DMS 273 (cell line): ENCODE results near the gene KRT32.

Experiments
- DNase-seq: peaks from one replicate; lab custom pipeline; 2025; ENCODE audit not compliant: unreplicated experiment; lab: John Stamatoyannopoulos, UW

Gene KRT32

GRCh38 chr17:41492771-41493170, 25.6 kb upstream of the KRT32 start:
- peak; percentile 67 for DNase-seq

GRCh38 chr17:41492351-41492750, 25.2 kb upstream of the KRT32 start:
- DNase-seq: no peak

GRCh38 chr17:41491476-41491875, 24.3 kb upstream of the KRT32 start:
- no peak for DNase-seq

DNA sequence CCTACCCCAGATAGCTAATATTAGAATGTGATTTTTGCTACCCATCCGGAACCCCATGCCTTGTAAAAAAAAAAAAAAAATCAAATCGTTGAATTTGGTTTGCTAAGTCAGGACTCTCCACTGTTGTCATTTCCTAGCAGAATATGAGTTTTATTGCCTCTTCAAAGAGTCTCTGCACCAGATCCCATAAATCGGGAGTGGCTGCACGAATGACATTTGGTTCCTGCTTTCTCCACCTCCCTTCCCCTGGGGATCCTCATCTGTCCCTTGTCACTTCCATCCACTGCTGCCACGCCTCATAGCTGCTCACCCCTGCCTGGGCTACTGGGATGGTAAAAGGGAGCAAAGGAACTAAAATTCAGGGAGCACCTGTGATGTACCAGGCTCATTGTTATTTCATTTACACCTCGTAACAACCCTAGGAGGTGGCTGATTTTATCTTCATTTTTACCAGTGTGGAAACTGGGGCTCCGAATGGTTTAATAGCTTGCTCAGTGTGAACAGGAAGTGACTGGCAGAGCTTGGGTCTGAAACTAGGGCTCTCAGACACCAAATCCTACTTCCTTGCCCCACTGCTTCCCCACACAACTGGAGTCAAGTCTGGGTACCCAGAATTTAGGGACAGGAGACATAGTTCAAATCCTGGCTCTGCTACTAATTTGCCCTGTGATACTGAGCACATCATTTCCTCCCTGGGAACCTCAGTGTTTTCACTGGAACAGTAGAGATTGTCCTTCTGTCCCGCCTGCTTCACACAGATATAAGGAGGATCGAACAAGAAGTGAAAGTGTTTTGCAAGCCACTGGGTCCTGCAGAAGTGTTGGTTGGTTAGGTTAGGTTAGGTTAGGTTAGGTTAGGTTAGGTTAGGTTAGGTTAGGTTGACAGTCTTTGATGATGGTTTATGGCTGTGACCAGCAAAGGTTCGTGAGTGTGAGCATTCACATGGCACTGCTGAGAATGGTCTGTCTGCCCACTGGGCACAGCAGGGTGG, 23.1 kb upstream of the KRT32 start:
- no peak for DNase-seq

DNA sequence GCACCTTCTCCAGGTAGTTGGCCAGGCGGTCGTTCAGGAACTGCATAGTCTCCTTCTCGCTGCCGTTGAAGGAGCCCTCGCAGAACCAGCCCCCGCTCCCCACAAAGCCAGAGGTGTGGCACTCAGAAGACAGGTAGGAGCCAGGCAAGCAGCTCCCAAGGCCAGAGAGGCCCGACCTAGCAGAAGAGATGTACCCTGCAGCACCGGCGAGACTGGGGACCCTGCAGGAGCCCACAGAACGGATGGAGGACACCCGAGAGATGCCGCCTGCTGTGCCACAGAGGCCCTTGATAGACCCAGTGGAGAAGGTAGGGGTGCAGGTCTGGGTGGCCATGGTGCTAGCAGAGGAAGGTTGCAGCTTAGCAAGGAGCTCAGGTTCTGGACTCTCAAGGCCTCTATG, 22.3 kb upstream of the KRT32 start, which contains the start of gene KRT36:
TSS of gene KRT36 (minus strand) at position 380 of the 400 bp plus-strand sequence. CDS start at position 334, 46 bp downstream.
- no peak for DNase-seq

DNA sequence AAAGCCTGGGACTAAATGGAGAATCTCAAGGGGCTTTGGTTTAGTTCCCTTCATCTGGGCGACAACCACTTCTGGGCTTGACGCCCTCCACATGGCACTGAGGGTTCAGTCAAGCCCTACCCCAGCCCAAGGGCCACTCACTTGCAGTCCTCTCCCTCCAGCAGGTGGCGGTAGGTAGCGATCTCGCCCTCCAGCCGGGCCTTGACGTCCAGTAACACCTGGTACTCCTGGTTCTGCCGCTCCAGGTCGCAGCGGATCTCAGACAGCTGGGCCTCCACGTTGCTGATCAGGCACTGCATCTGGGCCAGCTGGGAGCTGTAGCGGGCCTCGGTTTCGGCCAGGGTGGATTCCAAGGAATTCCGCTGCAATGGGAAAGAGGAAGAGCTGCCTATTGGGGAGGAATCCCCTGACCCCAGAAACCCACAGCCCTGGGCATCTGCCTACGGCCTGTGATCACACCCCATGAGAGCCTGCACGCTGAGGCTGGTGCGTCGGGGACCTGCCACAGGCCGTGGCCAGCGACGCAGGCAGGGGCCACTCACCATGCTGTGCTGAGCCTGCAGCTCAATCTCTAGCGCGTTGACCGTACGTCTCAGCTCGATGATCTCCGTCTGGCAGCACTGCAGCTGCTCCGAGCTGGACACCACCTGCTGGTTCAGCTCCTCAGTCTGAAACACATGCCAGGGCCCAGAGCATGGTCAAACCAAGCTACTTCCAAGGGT, 19.8 kb upstream of the KRT32 start:
- peak; percentile 49 for DNase-seq

GRCh38 chr17:41486316-41486715, 19.1 kb upstream of the KRT32 start:
- no peak for DNase-seq

GRCh38 chr17:41484920-41485904, 18.0 kb upstream of the KRT32 start:
- DNase-seq: no peak

DNA sequence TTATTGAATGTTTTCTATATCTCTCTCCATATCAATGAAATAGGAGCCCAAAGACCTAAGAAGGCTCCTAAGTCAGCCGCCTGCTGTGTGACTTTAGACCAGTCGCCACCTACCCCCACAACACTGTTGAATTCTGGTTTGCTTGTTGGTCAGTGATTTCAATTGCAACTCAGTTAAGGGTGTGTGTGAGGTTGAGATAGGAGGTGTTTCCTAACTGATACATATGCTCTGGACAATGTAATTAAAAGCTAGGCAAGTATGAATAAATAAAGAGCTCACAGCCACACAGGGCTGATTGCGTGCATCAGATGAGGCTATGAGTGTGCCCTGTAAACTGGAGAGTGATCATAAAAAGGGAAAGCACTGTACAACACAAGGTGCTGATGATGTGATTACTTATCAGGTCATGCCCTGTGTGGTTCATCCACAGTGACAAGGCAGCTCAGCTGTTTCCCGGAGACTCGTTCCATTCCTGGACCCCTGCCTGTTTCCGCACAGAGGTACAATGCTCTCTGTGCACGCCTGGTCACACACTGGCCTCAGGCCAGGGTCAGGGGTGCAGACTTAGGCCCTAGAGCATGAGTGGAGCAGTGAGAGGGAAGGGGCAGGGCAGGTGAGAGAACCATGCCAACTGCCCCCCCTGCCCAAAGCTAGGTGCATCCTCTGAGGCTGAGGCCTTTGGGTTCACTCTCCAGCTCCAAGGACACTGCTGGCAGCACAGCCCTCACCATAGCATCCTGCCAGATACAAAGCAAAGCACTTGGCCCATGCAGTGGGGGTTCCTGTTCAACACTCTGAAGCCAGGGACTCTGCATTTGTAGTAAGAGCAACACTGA, 17.0 kb upstream of the KRT32 start:
- DNase-seq: no peak

- DNase-seq: no peak
These were observed 16.3 kb upstream of the KRT32 start for GRCh38 chr17:41483531-41483930.

DNA sequence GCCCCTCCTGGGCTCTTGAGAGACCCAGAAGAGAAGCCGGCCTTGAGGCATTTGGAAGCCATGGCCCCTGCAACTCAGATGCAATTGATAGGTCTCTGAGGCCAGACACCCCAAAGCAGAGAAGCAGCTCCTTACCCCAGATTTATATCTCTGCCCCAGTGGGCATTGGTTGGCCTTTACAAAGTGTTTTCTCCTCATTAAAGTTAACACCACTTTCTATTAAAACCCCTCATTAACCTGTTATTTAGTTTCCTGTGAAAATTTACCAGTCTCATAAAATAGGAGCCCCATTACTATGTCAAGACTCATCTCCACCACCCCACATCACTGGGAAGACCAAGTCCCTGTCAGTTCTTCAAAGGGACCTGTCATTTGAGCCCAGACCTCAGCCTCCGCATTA, 13.8 kb upstream of the KRT32 start, which contains the start of gene KRT35:
TSS of gene KRT35 (minus strand) at position 116 of the 400 bp plus-strand sequence. CDS start at position 62, 54 bp downstream.
- no peak for DNase-seq

GRCh38 chr17:41480581-41480980, 13.4 kb upstream of the KRT32 start:
- DNase-seq: no peak

- DNase-seq: no peak
These were observed 12.9 kb upstream of the KRT32 start for GRCh38 chr17:41480136-41480535.

DNA sequence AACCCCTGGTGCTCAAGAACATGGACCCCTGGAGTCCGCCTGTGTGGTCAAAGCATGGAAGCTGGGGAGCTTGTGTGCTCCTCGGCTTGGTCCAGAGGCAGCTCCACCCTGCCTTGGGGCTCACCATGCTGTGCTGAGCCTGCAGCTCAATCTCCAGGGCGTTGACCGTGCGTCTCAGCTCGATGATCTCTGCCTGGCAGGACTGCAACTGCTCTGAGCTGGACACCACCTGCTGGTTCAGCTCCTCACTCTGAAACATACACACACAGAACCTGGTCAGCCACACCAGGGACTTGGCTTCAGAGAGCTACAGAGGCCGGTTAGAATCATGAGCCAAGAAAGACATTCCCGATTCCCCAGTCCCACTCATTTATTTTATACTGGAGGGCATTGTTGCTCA, 11.1 kb upstream of the KRT32 start:
- DNase-seq: no peak

DNA sequence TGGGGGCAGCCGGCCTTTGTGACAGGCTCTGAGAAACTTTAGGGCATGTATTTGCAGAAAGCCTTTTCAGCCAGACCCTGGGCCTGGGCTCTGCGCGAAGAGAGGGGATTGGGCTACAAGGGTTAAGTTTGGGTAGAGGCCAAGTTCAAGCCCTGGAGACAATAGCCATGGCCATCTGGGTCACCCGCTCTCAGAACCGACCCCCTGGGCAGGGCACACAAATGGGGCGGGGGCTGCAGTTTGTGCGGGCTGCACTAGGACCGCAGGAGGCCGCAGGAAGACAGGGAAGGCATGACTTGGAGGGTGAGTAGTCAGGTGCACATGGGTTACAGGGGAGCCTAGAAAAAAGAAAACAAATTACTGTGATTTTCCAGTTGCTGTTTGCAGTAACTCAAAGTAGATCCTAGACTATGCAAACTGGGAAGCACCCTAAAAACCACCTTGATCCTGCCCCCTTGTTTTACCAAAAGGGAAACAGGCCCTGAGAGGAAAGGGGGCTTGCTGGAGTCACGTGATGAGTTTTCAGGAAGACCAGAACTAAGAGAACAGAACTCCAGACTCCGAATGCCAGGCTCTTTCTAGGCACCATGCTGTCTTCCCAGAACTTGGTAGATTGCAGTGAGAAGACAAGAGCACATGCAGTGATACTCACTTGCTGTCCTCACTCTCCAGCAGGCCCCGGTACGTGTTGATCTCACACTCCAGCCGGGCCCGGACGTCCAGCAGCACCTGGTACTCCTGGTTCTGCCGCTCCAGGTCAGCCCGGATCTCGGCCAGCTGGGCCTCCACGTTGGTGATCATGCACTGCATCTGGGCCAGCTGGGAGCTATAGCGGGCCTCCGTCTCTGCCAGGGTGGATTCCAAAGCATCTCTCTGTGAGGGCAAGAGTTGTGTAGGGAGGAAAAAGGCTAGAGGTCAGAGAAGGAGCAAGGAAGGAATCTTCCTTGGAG, 10.0 kb upstream of the KRT32 start:
- no peak for DNase-seq

DNA sequence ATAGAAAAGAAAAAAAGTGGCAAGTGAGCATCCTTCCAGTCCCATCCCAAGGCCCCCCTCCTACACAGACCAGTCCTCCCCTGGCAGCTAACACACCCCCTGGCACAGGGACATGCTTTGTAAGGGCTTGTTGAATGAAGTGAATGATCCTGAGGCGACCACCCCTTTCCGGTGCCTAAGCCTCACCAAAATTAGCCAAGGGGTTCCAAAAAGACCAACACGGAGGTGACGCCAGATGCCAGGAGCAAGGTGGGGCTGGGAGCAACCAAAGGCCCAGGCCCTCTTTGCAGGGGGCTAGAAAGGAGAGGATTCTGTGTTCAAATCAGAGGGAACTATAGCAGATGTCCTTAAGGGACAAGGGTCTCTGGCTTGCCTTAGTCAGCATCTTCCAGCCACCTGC, 8.2 kb upstream of the KRT32 start:
- no peak for DNase-seq

GRCh38 chr17:41474863-41475262, 7.7 kb upstream of the KRT32 start:
- no peak for DNase-seq

- DNase-seq: no peak
These were observed 1.2 kb upstream of the KRT32 start for GRCh38 chr17:41468346-41468745.

GRCh38 chr17:41467561-41467960, 375 bp upstream of the KRT32 start:
- DNase-seq: no peak
